Bronchial epithelial cell (primary cell): Measurements from ENCODE around the gene NCBP2. TPM values are rescaled to one million over a fixed set of nuclear protein-coding genes. Genes with fewer than 3 reads are reported as not detected.

ENCODE experiments used
- DNase-seq: peaks from one replicate; pipeline ENCODE4 v3.0.0-alpha.2; 2010; ENCODE audit warnings: low read depth
- FAIRE-seq: peaks from 2 replicates; lab custom pipeline; 2011; peaks lifted over from hg19 to GRCh38; lab: Jason Lieb, UNC
- H3K27me3 ChIP-seq: 2 replicates; pipeline ENCODE4 v1.5.1; 2011; ENCODE audit warnings: low read length; ENCODE audit not compliant: control insufficient read depth, insufficient read depth
- H3K36me3 ChIP-seq: 2 replicates; pipeline ENCODE4 v1.5.1; 2011; ENCODE audit warnings: low read length; ENCODE audit not compliant: control insufficient read depth, insufficient read depth
- H3K4me3 ChIP-seq: 2 replicates; pipeline ENCODE4 v1.5.1; 2011; ENCODE audit warnings: mild to moderate bottlenecking, low read depth, low read length, control low read depth
- CTCF ChIP-seq: IDR thresholded peaks from 2 replicates; pipeline ENCODE4 v1.5.1; 2011; ENCODE audit warnings: mild to moderate bottlenecking, moderate library complexity, low read length, control low read depth, inconsistent platforms; ENCODE audit not compliant: insufficient read depth, severe bottlenecking
- total RNA-seq: library from RNA; depleted of rRNA; stranded (reverse); fragments of >200 nt; gene quantifications from 2 replicates; pipeline ENCODE4 v1.2.1, GENCODE V29; 2014

NCBP2 gene
- total RNA-seq, result 78.7 and 94.0 TPM in 2 replicates

GRCh38 chr3:196942226-196942914, at the start of gene NCBP2:
Gene NCBP2 (minus strand): TSS chr3:196942528. CDS start chr3:196942503, 25 bp downstream.
- FAIRE-seq (no peak), DNase-seq (peak; percentile 93)
- Histone ChIP-seq H3K27me3 (no peaks in the 10 kb centered on the region), H3K4me3 (peak within 1 kb of the TSS; percentile 99), H3K36me3 (peaks cover 10% of the 10 kb centered on the region)
- TF ChIP-seq CTCF, result peak; percentile 82

- no peak for DNase-seq
- Histone ChIP-seq H3K4me3 (no peak overlapping the region), H3K27me3 (no peaks in the 10 kb centered on the region), H3K36me3 (no peaks in the 10 kb centered on the region)
- no peak for TF ChIP-seq CTCF
- FAIRE-seq, result no peak
Measured at GRCh38 chr3:196991581-196992460, 49.5 kb upstream of the NCBP2 start.

GRCh38 chr3:196990601-196991007, 48.3 kb upstream of the NCBP2 start:
- no peak for FAIRE-seq
- Histone ChIP-seq H3K4me3 (no peak overlapping the region), H3K27me3 (no peaks in the 10 kb centered on the region), H3K36me3 (no peaks in the 10 kb centered on the region)
- DNase-seq, result no peak
- no peak for TF ChIP-seq CTCF

GRCh38 chr3:196989721-196990262, 47.5 kb upstream of the NCBP2 start:
- H3K27me3 ChIP-seq, result no peaks in the 10 kb centered on the region
- no peak overlapping the region for H3K4me3 ChIP-seq
- FAIRE-seq (no peak), DNase-seq (no peak)
- H3K36me3 ChIP-seq, result no peaks in the 10 kb centered on the region
- TF ChIP-seq CTCF, result no peak

- DNase-seq (peak; percentile 43), FAIRE-seq (no peak)
Measured at GRCh38 chr3:196988241-196989029, 46.1 kb upstream of the NCBP2 start.

More at GRCh38 chr3:196988241-196989029, 46.1 kb upstream of the NCBP2 start:
- no peaks in the 10 kb centered on the region for H3K27me3 ChIP-seq
- peak; percentile 35 for TF ChIP-seq CTCF
- no peak overlapping the region for H3K4me3 ChIP-seq
- no peaks in the 10 kb centered on the region for H3K36me3 ChIP-seq
